GM18951 (cell line): ENCODE data around the gene PEAK3.

ENCODE experiments used
- POLR2A ChIP-seq: IDR thresholded peaks from 4 replicates; pipeline ENCODE4 v1.6.1; 2011; ENCODE audit warnings: mild to moderate bottlenecking; ENCODE audit not compliant: insufficient read length, insufficient read depth; ENCODE audit errors: extremely low read depth
- in situ Hi-C: fragments of 300-500 bp; cut with MboI; formaldehyde crosslinking; loops from one replicate; pipeline ENCODE4 v1.12.0; 2022; ENCODE audit warnings: low sequenced_read_pairs, mixed read lengths, inconsistent platforms; ENCODE audit not compliant: unreplicated experiment

PEAK3 gene

GRCh38 chr19:2306971-2307370 is 25.0 kb upstream of the PEAK3 start:
- in situ Hi-C loops, result no loop called here
- TF ChIP-seq POLR2A, result no peak

DNA sequence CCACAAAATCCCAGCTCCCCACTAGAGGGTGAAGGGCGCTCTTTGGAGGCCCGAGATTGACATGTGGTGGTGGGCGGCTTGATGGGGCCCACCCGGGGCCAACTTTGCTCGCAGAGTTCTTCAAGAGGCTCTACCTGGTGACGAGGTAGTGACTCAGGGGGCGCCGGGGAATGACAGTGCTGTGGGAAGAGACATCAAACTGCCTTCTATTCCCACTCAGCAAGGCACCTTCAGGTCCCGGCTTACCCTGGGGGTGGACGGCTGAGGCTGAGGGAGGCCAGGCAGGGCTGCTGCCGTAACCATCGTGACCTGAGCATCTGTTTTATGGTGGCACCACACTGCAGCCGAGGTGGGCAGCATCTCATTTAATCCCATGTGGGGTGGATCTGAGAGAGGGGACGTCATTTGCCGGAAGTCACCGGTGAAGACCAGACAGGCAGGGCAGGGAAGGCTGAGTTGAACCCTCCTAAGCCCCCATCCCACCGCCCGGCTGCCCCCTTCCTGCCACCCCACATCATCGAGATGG is 24.4 kb upstream of the PEAK3 start:
- in situ Hi-C loops, result no loop called here
- TF ChIP-seq POLR2A, result no peak

DNA sequence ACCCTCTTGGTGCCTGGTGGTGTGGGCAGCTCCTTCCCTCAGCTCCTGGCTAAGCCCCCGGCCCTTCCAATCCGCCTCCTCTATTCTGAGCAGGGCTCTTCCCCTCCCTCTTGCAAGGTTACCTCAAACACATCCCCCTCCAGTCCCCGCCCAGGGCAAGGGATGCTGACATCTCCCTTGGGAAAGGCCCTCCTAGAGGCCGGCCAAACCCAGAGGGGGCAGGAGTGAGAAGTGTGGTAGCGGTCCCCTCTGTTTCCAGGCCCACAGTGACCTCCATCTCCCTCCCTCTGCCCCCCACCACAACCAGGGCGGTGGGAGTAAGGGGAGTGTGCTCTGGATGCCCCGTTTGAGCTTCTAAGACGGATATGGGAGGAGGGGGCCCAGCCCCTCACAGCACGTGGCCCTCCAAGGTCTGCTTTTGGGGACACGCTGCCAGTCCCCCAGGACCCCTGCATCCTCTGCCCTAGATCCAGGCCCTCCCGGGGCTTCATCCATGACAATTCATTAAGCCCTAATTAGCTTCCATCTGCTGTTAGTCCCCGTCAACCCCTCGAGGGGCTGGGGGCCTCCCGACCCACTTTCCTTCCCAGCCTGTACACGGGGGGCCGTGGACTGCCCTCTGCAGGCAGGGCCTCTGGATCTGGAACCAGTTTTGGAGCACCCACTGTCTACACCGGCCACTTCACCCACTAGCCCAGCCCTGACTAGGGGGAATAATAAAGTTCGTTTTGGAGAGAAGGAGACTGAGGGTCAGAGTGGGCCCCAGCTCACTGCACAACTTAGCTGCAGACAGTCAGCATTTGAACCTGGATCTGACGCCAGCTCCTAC is 23.7 kb upstream of the PEAK3 start:
- in situ Hi-C loops, result no loop called here
- no peak for TF ChIP-seq POLR2A

DNA sequence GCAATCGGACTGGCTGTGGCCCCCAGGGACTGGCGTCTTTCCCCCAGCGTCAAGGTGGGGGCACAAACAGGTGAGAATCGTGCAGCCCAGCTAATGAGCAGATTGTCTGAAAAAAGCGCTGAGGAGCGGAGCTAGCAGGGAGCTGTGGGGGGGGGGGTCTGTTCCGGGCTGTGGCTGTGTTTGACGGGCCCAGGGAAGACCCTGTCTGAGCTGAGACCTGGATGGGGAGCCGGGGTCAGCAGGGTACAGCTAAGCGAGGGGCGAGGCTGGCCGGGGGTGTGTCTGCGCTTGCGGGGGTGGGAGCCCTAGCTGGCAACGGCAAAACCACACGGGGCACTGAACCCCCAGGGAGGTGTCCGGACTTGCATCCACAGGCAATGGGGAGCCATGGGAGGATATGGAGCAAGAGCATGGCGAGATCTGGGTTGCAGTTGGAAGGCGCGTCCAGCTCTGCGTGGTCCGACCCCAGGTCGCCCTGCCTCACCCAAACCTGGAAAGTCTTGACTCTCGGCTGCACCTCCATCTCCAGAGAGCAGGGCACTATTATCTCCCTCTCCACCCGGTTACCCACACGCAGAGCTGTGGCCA is 21.3 kb upstream of the PEAK3 start:
- TF ChIP-seq POLR2A, result no peak
- in situ Hi-C loops, result no loop called here

GRCh38 chr19:2302319-2303210 is 20.6 kb upstream of the PEAK3 start:
- TF ChIP-seq POLR2A, result no peak
- in situ Hi-C loops, result no loop called here

DNA sequence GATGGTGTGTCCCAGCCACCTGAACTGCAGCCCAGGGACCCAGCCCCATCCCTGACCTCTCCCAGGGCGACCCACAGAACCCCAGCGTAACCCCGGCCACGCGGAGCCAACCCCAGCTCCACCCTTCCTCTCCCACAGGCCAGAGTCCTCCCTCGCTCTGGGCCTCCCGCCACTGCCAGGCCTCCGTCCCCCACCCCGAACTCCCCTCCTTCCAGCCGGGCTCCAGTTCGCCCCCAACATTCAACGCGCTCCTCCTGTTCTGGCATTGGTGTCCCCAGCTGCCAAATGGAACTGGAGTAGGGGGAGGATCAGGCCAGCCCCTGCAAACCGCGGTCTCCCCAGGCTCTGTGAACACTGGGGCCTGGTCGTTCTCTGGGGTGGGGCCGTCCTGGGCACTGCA is 18.6 kb upstream of the PEAK3 start:
- in situ Hi-C loops, result no loop called here
- no peak for TF ChIP-seq POLR2A

DNA sequence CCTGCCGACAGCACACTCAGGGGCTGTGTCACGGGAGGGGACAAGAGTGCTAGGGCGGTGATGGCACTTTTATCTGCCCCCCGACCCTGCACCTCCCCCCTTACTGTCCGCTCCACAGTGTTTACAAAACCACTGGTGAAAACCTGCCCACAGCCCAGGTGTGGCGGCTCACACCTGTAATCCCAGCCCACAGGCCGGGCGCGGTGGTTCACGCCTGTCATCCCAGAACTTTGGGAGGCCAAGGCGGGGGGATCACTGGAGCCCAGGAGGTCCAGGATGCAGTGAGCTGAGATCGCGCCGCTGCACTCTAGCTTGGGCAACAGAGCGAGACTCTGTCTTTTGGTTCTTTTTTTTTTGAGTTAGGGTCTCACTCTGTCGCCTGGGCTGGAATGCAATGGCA is 14.2 kb upstream of the PEAK3 start:
- no peak for TF ChIP-seq POLR2A
- in situ Hi-C loops, result loop anchor here (25.0 kb wide), 1 partner anchor 316 kb away; no protein-coding TSS in a partner anchor

DNA sequence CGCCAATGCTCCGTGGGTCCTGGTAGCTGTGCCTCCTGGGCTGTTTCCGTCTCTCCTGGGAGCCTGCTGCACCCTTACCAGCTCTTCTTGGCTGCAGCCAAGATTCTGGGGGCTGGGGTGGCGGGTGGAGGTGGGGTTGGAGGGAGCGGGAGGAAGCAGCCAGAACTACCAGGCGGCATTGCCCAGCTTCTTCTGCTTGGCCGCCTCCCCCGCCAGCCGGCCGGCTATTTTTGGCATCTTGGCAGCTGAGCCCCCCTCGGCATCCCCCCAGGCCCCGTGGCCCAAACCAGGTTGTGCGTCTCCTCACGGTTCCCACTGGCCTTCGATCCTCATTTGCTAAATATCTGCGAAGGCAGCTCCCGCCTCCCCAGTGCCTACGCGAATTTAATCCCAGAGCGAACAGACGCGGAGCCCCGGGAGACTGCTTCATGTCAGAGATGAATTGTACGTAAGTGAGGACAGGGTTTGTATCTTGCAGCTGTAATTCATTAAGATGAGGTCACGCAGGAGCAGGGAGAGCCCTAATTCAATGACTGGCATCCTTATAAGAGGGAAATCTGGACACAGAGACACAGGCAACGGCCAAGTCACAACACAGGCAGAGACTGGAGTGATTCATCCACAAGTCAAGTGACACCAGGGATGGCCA is 12.8 kb upstream of the PEAK3 start:
- TF ChIP-seq POLR2A, result no peak
- in situ Hi-C loops, result loop anchor here (25.0 kb wide), 1 partner anchor 317 kb away; no protein-coding TSS in a partner anchor

DNA sequence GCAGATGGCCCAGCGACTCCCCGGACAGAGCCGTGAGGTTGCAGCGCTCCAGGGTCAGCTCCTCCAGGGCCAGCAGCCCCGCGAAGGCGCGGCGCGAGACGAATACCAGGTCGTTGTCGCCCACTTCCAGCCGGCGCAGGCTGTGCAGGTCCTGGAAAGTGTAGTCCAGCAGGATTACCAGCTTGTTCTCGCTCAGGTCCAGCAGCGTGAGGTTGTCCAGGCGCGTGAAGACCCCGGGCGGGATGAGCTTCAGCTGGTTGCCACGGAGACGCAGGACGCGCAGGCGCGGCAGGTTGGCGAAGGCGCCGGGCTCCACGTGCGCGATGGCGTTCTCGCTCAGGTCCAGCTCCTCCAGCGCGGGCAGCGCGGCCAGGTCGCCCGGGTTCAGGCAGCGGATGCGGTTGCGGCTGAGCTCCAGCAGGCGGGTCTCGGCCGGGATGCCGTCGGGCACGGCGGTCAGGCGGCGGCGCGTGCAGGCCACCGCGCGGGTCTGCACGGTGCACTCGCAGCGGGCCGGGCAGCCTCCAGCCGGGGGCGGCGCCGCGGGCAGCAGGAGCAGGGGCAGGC is 9.3 kb upstream of the PEAK3 start:
- in situ Hi-C loops, result loop anchor here (25.0 kb wide), 1 partner anchor 321 kb away; no protein-coding TSS in a partner anchor
- no peak for TF ChIP-seq POLR2A

- in situ Hi-C loops, result loop anchor here (25.0 kb wide), 1 partner anchor 322 kb away; no protein-coding TSS in a partner anchor
Observed at GRCh38 chr19:2290441-2291184, 8.6 kb upstream of the PEAK3 start.

GRCh38 chr19:2289714-2290435 is 7.9 kb upstream of the PEAK3 start:
- no peak for TF ChIP-seq POLR2A
- in situ Hi-C loops, result loop anchor here (25.0 kb wide), 1 partner anchor 322 kb away; no protein-coding TSS in a partner anchor

More at GRCh38 chr19:2290441-2291184, 8.6 kb upstream of the PEAK3 start:
- TF ChIP-seq POLR2A, result no peak
